Stomach (tissue), 9 donors: ENCODE results near the gene VAV2. TPM values are rescaled to one million over a fixed set of nuclear protein-coding genes. Genes with fewer than 3 reads are reported as not detected.

Source experiments
- DNase-seq, 2 donors: peaks; one replicate each; pipeline versions ENCODE4 v3.0.0 to v3.0.0-alpha.2; 2013 to 2019
- H3K27ac ChIP-seq, 5 donors: fragments of 200-600 bp in 4 of 5; sonication (generic) in 4 of 5; one replicate each; pipeline ENCODE4 v1.5.1; 2013 to 2019; ENCODE audit warnings: mild to moderate bottlenecking in 1 of 5, moderate library complexity in 1 of 5
- H3K27me3 ChIP-seq, 3 donors: fragments of 200-600 bp; sonication (generic); one replicate each; pipeline ENCODE4 v1.5.1; 2017 to 2019; ENCODE audit warnings: mixed run types in 1 of 3
- H3K36me3 ChIP-seq, 4 donors: fragments of 200-600 bp; sonication (generic); 1 replicate in 3 of 4; 2 replicates in 1 of 4; pipeline ENCODE4 v1.5.1; 2016 to 2019
- H3K4me1 ChIP-seq, 4 donors: fragments of 200-600 bp; sonication (generic); one replicate each; pipeline ENCODE4 v1.5.1; 2016 to 2019
- H3K4me3 ChIP-seq, 4 donors: fragments of 200-600 bp; sonication (generic) in 3 of 4; one replicate each; pipeline ENCODE4 v1.5.1; 2016 to 2019; ENCODE audit warnings: mild to moderate bottlenecking in 1 of 4
- H3K9me3 ChIP-seq, 4 donors: fragments of 200-600 bp; sonication (generic); one replicate each; pipeline ENCODE4 v1.5.1; 2016 to 2019
- CTCF ChIP-seq, 7 experiments: fragments of 450-650 bp in 4 of 7; fragments of 200-600 bp in 3 of 7; sonication (generic) in 3 of 7; IDR thresholded peaks; one replicate each; pipeline ENCODE4 v1.5.1; 2016 to 2019; ENCODE audit warnings: antibody characterized with exemption in 7 of 7, control low read depth in 2 of 7, mild to moderate bottlenecking in 1 of 7
- EP300 ChIP-seq: sonication (generic); formaldehyde crosslinking; IDR thresholded peaks from one replicate; pipeline ENCODE4 v1.6.1; 2017; ENCODE audit warnings: antibody characterized with exemption
- POLR2A ChIP-seq, 4 donors: fragments of 450-650 bp; IDR thresholded peaks; one replicate each; pipeline ENCODE4 v1.6.1; 2016; ENCODE audit warnings: antibody characterized with exemption in 4 of 4, control low read depth in 2 of 4, mild to moderate bottlenecking in 1 of 4, moderate library complexity in 1 of 4
- POLR2AphosphoS5 ChIP-seq, 3 donors: sonication (generic); formaldehyde crosslinking; IDR thresholded peaks; one replicate each; pipeline ENCODE4 v1.6.1; 2016; ENCODE audit warnings: antibody characterized with exemption in 3 of 3
- WGBS, 5 donors: extraction: QIAGEN DNeasy Blood & Tissue Kit in 3 of 5; methylation state at CpG; one replicate each; pipeline versions ENCODE4 v1.1.5 to v1.1.7; 2013 to 2018; 5-methylcytosine and 5-hydroxymethylcytosine counted together
- intact Hi-C: fragments of 100-400 bp; cut with DNase I; formaldehyde crosslinking; loops from one replicate; pipeline ENCODE4 v1.15.1; 2023; ENCODE audit warnings: low total_unique reads
- polyA plus RNA-seq, 3 donors: library from polyadenylated mRNA; stranded (reverse); fragments of 200-250 nt; gene quantifications; one replicate each; pipeline ENCODE4 v1.2.3, GENCODE V29; 2013
- total RNA-seq, 5 donors: library from RNA; depleted of rRNA; stranded (reverse); fragments of >200 nt; gene quantifications; one replicate each; pipeline versions ENCODE4 v1.1.0 to v1.2.3, GENCODE V29; 2014 to 2016
- donor health status: healthy with polysubstance abuse.
- donor health status: Bipolar disorder and iron deficiency.
- donor health status: healthy.

VAV2 gene
- total and polyA plus RNA-seq, 8 donors: 4.1 to 14.2 (median 7.0) TPM

- no peak overlapping the region for H3K27ac ChIP-seq
- no peaks in the 10 kb centered on the region for H3K4me1 ChIP-seq
- peak; percentile 1 to 15 for DNase-seq
- H3K36me3 ChIP-seq: peaks cover 18 to 87% (median 86%) of the 10 kb centered on the region in 4 donors
- TF ChIP-seq POLR2A (IDR thresholded peaks at IDR 0.05) (no peak), POLR2AphosphoS5 (IDR thresholded peaks at IDR 0.05) (no peak), EP300 (no peak), CTCF (IDR thresholded peaks at IDR 0.05) (no peak)
- intact Hi-C loops: no loop called here
- peaks cover 6 to 26% (median 18%) of the 10 kb centered on the region in 4 donors for H3K9me3 ChIP-seq
- H3K27me3 ChIP-seq: no peaks in the 10 kb centered on the region
- H3K4me3 ChIP-seq: no peak overlapping the region
- WGBS, 5 donors: 89 to 95% (median 91%) methylated on average over 12 to 17 of the region's 17 CpGs
Observed at GRCh38 chr9:133769511-133770075, 222.5 kb downstream of the VAV2 start.

- no peak overlapping the region for H3K27ac ChIP-seq
- no peaks in the 10 kb centered on the region for H3K4me1 ChIP-seq
- H3K27me3 ChIP-seq: no peaks in the 10 kb centered on the region
- peak; percentile 21 to 35 for DNase-seq
- intact Hi-C loops: no loop called here
- WGBS, 5 donors: 84 to 91% (median 89%) methylated on average over 13 to 15 of the region's 15 CpGs
- TF ChIP-seq POLR2AphosphoS5 (IDR thresholded peaks at IDR 0.05) (no peak), CTCF (IDR thresholded peaks at IDR 0.05) (no peak), EP300 (no peak), POLR2A (IDR thresholded peaks at IDR 0.05) (no peak)
- peaks cover 6 to 20% (median 15%) of the 10 kb centered on the region in 4 donors for H3K9me3 ChIP-seq
- no peak overlapping the region for H3K4me3 ChIP-seq
- H3K36me3 ChIP-seq: peaks cover 14 to 86% (median 81%) of the 10 kb centered on the region in 4 donors
Observed at GRCh38 chr9:133768859-133769510, 223.1 kb downstream of the VAV2 start.

- Histone ChIP-seq H3K27ac (no peak overlapping the region), H3K36me3 (peaks cover 20 to 87% (median 81%) of the 10 kb centered on the region in 4 donors), H3K9me3 (peaks cover 6 to 15% (median 13%) of the 10 kb centered on the region in 4 donors), H3K4me1 (no peaks in the 10 kb centered on the region), H3K27me3 (no peaks in the 10 kb centered on the region), H3K4me3 (no peak overlapping the region)
- DNase-seq: peak; percentile 2 to 21
- 93 to 99% (median 97%) methylated on average over 15 to 17 of the region's 17 CpGs for WGBS, 5 donors
- intact Hi-C loops: no loop called here
- TF ChIP-seq POLR2AphosphoS5 (IDR thresholded peaks at IDR 0.05) (no peak), EP300 (no peak), CTCF (IDR thresholded peaks at IDR 0.05) (no peak), POLR2A (IDR thresholded peaks at IDR 0.05) (no peak)
Observed at GRCh38 chr9:133768371-133768858, 223.7 kb downstream of the VAV2 start.

DNA sequence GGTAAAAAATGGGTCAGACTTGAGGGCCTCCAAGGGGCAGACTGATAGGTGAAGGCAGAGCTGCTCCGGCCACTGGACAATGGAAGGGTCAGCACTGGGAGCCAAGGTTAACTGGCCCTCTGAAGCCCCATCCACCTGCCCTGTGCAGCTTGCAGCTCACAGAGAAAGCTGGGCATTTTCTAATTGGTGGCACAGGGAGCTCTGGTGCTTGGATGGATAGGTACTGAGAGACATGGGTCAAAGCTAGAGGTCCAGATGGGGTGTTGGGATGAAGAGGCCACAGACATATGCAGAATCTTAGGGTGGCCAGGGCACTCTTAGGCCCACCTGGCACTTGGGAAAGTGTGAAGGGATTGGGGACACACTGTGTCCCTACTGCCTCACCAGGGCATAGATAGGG lies 224.5 kb downstream of the VAV2 start:
- TF ChIP-seq CTCF (IDR thresholded peaks at IDR 0.05) (no peak), POLR2AphosphoS5 (IDR thresholded peaks at IDR 0.05) (no peak), POLR2A (IDR thresholded peaks at IDR 0.05) (no peak)
- Histone ChIP-seq H3K4me3 (no peak overlapping the region), H3K27me3 (no peaks in the 10 kb centered on the region), H3K9me3 (peaks cover 6 to 15% (median 13%) of the 10 kb centered on the region in 4 donors), H3K27ac (no peak overlapping the region), H3K4me1 (no peaks in the 10 kb centered on the region), H3K36me3 (peaks cover 22 to 95% (median 83%) of the 10 kb centered on the region in 4 donors)
- peak in 1 of 2 donors; percentile 7 for DNase-seq
- intact Hi-C loops: no loop called here
- 82 to 100% (median 100%) methylated on average over 1 of the region's 1 CpG for WGBS, 5 donors
